Uterus (tissue), 4 donors: Measurements from ENCODE around the gene SMCO3. TPM values are rescaled to one million over a fixed set of nuclear protein-coding genes. Genes with fewer than 3 reads are reported as not detected.

Experiments used
- DNase-seq, 2 donors: peaks; one replicate each; pipeline ENCODE4 v3.0.0-alpha.2; 2019 to 2020
- H3K27ac ChIP-seq, 2 donors: fragments of 200-600 bp; sonication (generic); 1 replicate in 1 of 2; 2 replicates in 1 of 2; pipeline ENCODE4 v1.5.1; 2016 to 2018
- H3K27me3 ChIP-seq, 2 donors: fragments of 200-600 bp; sonication (generic); one replicate each; pipeline ENCODE4 v1.5.1; 2018 to 2019; ENCODE audit warnings: control low read depth in 1 of 2
- H3K36me3 ChIP-seq, 2 donors: fragments of 200-600 bp; sonication (generic); one replicate each; pipeline ENCODE4 v1.5.1; 2019; ENCODE audit warnings: control low read depth in 1 of 2
- H3K4me1 ChIP-seq, 2 donors: fragments of 200-600 bp; sonication (generic); one replicate each; pipeline ENCODE4 v1.5.1; 2018 to 2019; ENCODE audit warnings: control low read depth in 1 of 2
- H3K4me3 ChIP-seq, 2 donors: fragments of 200-600 bp; sonication (generic); 1 replicate in 1 of 2; 2 replicates in 1 of 2; pipeline ENCODE4 v1.5.1; 2018 to 2019; ENCODE audit warnings: mild to moderate bottlenecking in 1 of 2
- H3K9me3 ChIP-seq, 2 donors: fragments of 200-600 bp; sonication (generic); one replicate each; pipeline ENCODE4 v1.5.1; 2019; ENCODE audit warnings: control low read depth in 1 of 2
- POLR2A ChIP-seq, 2 donors: fragments of 450-650 bp; IDR thresholded peaks; one replicate each; pipeline ENCODE4 v1.6.1; 2016; ENCODE audit warnings: antibody characterized with exemption in 2 of 2, mild to moderate bottlenecking in 1 of 2, moderate library complexity in 1 of 2
- intact Hi-C: fragments of 100-400 bp; cut with DNase I; formaldehyde crosslinking; loops from one replicate; pipeline ENCODE4 v1.15.1; 2023; ENCODE audit warnings: low total_unique reads
- total RNA-seq, 4 donors: library from RNA; depleted of rRNA in 3 of 4; stranded (reverse); fragments of >200 nt in 3 of 4; gene quantifications; one replicate each; pipeline versions ENCODE4 v1.1.0 to v1.2.4, GENCODE V29; 2014 to 2023
- TF ChIP-seq, protein P1 (sequence below), 4 experiments: fragments of 200-600 bp in 2 of 4; fragments of 450-650 bp in 2 of 4; sonication (generic) in 2 of 4; IDR thresholded peaks; one replicate each; pipeline ENCODE4 v1.5.1; 2016 to 2019; ENCODE audit warnings: antibody characterized with exemption in 4 of 4, mild to moderate bottlenecking in 2 of 4, moderate library complexity in 1 of 4
- donor health status: DM: yes; HTN: yes; CAD: no.

SMCO3 gene
- total RNA-seq, 4 donors from 2014 or later: 2.9 TPM; not detected in 3

DNA sequence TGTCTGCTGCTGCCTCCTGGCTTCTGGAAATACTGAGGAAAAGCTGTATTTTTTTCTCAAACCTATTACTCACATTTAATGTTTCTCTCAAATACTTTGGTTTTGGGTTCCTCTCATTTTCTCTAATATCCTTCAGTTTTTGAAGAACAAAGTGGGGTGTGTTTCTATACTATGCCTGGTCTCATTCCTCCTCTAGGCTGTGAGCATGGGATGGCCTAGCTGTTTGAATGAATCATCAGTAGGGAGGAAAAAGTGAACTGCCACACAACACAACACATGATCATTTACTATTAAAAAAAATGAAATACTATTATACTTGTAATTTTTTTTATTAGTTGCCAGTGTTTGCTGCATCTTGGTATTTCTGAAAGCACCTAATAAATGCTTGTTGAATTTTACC, 11.3 kb upstream of the SMCO3 start:
- Histone ChIP-seq H3K27me3 (no peaks in the 10 kb centered on the region), H3K36me3 (no peaks in the 10 kb centered on the region), H3K27ac (no peak overlapping the region), H3K4me1 (no peaks in the 10 kb centered on the region), H3K4me3 (no peak overlapping the region), H3K9me3 (no peaks in the 10 kb centered on the region)
- no peak for TF ChIP-seq POLR2A (IDR thresholded peaks at IDR 0.05)
- TF ChIP-seq, protein P1, sequence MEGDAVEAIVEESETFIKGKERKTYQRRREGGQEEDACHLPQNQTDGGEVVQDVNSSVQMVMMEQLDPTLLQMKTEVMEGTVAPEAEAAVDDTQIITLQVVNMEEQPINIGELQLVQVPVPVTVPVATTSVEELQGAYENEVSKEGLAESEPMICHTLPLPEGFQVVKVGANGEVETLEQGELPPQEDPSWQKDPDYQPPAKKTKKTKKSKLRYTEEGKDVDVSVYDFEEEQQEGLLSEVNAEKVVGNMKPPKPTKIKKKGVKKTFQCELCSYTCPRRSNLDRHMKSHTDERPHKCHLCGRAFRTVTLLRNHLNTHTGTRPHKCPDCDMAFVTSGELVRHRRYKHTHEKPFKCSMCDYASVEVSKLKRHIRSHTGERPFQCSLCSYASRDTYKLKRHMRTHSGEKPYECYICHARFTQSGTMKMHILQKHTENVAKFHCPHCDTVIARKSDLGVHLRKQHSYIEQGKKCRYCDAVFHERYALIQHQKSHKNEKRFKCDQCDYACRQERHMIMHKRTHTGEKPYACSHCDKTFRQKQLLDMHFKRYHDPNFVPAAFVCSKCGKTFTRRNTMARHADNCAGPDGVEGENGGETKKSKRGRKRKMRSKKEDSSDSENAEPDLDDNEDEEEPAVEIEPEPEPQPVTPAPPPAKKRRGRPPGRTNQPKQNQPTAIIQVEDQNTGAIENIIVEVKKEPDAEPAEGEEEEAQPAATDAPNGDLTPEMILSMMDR (IDR thresholded peaks at IDR 0.05): no peak
- intact Hi-C loops: no loop called here
- no peak for DNase-seq

- Histone ChIP-seq H3K27me3 (no peaks in the 10 kb centered on the region), H3K27ac (no peak overlapping the region), H3K4me3 (no peak overlapping the region), H3K36me3 (no peaks in the 10 kb centered on the region), H3K9me3 (no peaks in the 10 kb centered on the region), H3K4me1 (no peaks in the 10 kb centered on the region)
- no peak for DNase-seq
- intact Hi-C loops: no loop called here
- TF ChIP-seq, protein P1 (IDR thresholded peaks at IDR 0.05): no peak
- no peak for TF ChIP-seq POLR2A (IDR thresholded peaks at IDR 0.05)
Observed at GRCh38 chr12:14824012-14824634, 10.1 kb upstream of the SMCO3 start.

GRCh38 chr12:14811486-14811885, 2.5 kb downstream of the SMCO3 start:
- Histone ChIP-seq H3K27ac (no peak overlapping the region), H3K9me3 (no peaks in the 10 kb centered on the region), H3K27me3 (no peaks in the 10 kb centered on the region), H3K4me1 (no peaks in the 10 kb centered on the region), H3K36me3 (no peaks in the 10 kb centered on the region), H3K4me3 (no peak overlapping the region)
- intact Hi-C loops: no loop called here
- no peak for TF ChIP-seq POLR2A (IDR thresholded peaks at IDR 0.05)
- TF ChIP-seq, protein P1 (IDR thresholded peaks at IDR 0.05): no peak
- no peak for DNase-seq

- no peaks in the 10 kb centered on the region for H3K36me3 ChIP-seq
- intact Hi-C loops: no loop called here
- TF ChIP-seq, protein P1 (IDR thresholded peaks at IDR 0.05): peak in 2 of 4 experiments; percentile 17 to 25
- no peak for TF ChIP-seq POLR2A (IDR thresholded peaks at IDR 0.05)
Observed at GRCh38 chr12:14810953-14811483, 3.0 kb downstream of the SMCO3 start.

DNA sequence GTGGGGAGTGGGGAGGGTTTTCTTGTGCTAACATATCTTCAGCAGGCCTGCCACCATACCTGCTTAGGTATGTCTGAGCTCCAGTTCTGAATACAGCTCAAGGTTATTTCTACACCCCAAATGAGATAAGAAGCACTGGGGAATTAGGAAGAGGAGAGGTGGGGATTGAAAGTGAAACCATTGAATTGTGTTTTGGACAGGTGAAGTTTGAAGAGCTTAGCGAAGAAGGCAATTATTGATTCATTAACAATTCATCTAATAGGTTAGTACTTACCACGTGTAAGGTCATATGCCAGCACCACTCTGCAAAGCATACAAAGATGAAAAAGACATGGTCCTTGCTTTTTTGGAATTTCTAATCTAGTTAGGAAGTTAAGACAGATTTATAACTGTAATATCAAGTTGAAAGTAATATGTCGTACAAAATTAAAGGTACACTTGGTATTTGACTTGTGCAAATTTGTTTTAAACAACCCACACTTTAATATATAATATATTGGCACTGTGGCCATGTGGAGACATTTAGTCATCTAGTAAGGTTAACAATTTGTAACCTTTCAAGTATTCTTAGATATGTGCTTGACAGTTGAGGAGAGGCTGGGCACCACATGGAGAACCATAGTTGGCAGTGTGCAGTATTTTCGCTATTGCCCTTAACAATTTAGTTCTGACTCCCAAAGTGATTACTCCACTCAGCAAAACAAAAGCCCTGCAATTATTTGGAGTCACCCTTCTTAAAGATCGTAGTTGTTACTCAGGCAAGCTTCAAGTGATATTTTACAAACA, 3.6 kb downstream of the SMCO3 start:
- no peak for DNase-seq
- H3K4me3 ChIP-seq: no peak overlapping the region
- no peak for TF ChIP-seq POLR2A (IDR thresholded peaks at IDR 0.05)
- TF ChIP-seq, protein P1 (IDR thresholded peaks at IDR 0.05): no peak
- no peaks in the 10 kb centered on the region for H3K9me3 ChIP-seq
- intact Hi-C loops: no loop called here
- H3K4me1 ChIP-seq: no peaks in the 10 kb centered on the region
- no peaks in the 10 kb centered on the region for H3K36me3 ChIP-seq
- no peak overlapping the region for H3K27ac ChIP-seq
- no peaks in the 10 kb centered on the region for H3K27me3 ChIP-seq

More at GRCh38 chr12:14810953-14811483, 3.0 kb downstream of the SMCO3 start:
- no peak overlapping the region for H3K27ac ChIP-seq
- H3K9me3 ChIP-seq: no peaks in the 10 kb centered on the region
- H3K27me3 ChIP-seq: no peaks in the 10 kb centered on the region
- H3K4me1 ChIP-seq: no peaks in the 10 kb centered on the region
- no peak overlapping the region for H3K4me3 ChIP-seq
- no peak for DNase-seq
